CD4-positive, alpha-beta T cell treated with Interferon alpha-2 for 1 hour (primary cell): ENCODE results near the gene EFCAB6.
A peak's percentile ranks its signal among the peaks of the same experiment; 100 is the strongest.

Experiments used
- DNase-seq, 2 donors: peaks; one replicate each; pipeline ENCODE4 v3.0.0-alpha.2; 2020 to 2022

Gene EFCAB6, protein sequence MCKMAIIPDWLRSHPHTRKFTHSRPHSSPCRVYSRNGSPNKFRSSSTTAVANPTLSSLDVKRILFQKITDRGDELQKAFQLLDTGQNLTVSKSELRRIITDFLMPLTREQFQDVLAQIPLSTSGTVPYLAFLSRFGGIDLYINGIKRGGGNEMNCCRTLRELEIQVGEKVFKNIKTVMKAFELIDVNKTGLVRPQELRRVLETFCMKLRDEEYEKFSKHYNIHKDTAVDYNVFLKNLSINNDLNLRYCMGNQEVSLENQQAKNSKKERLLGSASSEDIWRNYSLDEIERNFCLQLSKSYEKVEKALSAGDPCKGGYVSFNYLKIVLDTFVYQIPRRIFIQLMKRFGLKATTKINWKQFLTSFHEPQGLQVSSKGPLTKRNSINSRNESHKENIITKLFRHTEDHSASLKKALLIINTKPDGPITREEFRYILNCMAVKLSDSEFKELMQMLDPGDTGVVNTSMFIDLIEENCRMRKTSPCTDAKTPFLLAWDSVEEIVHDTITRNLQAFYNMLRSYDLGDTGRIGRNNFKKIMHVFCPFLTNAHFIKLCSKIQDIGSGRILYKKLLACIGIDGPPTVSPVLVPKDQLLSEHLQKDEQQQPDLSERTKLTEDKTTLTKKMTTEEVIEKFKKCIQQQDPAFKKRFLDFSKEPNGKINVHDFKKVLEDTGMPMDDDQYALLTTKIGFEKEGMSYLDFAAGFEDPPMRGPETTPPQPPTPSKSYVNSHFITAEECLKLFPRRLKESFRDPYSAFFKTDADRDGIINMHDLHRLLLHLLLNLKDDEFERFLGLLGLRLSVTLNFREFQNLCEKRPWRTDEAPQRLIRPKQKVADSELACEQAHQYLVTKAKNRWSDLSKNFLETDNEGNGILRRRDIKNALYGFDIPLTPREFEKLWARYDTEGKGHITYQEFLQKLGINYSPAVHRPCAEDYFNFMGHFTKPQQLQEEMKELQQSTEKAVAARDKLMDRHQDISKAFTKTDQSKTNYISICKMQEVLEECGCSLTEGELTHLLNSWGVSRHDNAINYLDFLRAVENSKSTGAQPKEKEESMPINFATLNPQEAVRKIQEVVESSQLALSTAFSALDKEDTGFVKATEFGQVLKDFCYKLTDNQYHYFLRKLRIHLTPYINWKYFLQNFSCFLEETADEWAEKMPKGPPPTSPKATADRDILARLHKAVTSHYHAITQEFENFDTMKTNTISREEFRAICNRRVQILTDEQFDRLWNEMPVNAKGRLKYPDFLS (N-terminal part only)

DNA sequence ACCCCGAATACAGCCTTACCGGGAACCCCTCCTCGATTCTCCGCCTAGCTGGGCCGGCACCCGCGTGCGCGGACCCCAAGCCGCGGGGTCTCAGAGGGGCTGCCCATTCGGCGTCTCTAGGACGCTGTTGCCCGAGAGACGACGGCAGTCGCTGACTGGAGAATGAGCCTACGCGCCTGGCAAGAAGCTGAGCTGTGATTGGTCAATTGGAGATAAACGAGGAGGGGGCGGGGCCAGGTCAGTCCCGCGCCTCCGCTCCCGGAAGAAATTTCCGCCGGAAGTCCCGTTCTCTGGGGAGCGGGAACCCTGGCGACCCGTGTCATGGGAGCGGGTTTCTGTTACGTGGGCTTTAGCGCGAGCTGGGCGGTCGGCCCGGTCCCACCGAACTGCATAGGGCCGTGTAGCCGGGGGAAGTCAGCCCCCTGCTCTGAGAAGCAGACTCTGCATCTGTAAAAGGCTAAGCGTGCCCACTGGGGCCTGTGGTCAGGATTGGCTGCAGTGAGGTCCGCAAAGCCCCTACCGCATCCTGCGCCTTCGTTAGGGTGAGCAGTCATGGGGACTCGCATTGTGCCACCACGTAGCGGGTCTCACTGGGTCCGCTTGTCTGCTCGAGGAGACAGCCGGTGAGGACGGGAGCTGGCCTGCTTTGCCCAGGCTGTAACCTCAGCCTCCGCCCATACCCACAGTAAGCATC is at the start of gene EFCAB6:
Gene EFCAB6 (minus strand): TSS at position 157 of the 694 bp plus-strand sequence. CDS start 29,987 bp downstream, outside the sequence.
- DNase-seq, result peak; percentile 88 to 92

GRCh38 chr22:43861529-43861928 is 49.4 kb upstream of the EFCAB6 start:
- DNase-seq, result no peak

GRCh38 chr22:43860831-43861230 is 48.7 kb upstream of the EFCAB6 start:
- DNase-seq, result no peak

GRCh38 chr22:43860126-43860525 is 48.0 kb upstream of the EFCAB6 start:
- DNase-seq, result no peak

- DNase-seq, result no peak
Observed at GRCh38 chr22:43859621-43860020, 47.5 kb upstream of the EFCAB6 start.

DNA sequence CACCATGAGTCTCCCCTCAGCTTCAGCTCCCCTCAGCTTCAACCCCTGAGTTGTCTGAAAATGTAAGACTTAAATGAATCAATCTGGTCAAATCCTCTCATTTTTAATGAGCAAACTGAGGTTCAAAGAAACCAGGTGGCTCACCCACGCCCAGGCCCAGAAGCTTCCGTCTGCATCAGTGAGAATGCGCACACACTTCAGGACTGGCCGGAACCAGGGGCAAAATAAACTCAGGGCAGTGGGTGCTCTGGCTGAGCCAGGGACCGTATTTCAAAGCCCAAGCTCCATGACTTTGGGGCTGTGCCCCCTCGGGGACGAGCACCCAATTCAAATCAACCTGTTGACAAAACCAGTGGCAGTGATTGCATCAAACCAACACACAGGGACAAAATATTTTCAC is 47.1 kb upstream of the EFCAB6 start:
- no peak for DNase-seq

GRCh38 chr22:43858156-43858895 is 46.2 kb upstream of the EFCAB6 start:
- no peak for DNase-seq

DNA sequence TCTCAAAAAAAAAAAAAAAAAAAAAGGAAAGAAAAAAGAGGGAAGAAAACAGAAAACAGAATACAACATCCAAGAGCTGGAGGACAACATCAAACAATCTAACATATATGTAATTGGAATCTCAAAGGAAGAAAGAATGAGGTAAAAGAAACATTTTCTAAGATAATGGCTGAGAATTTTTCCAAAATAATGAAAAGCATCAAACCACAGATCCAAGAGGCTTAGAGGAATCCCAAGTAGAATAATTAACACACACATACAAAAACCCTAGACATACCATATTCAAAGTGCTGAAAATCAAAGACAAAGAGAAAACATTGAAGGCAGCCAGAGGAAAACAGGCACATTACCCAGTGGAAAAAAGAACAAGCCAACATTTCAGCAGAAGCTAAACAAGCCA is 45.3 kb upstream of the EFCAB6 start:
- no peak for DNase-seq

DNA sequence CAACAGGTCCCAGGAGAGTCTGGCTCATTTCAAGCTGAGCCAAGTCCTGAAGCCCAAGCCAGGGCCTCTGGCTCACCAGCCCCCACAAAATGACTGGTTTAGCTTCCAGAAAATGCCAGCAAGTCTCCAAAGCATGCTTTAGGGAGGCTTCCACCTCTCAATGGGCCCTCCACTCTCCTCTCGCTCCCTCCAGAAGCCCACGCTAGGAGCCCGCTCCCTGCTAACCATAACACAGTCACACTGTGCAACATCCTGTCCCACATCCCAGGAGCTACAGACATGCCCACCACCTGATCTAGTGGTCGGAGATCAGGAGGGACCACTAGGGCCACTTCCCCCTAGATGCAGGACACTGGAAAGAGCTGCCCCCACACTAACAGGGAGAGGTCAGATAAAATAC is 43.3 kb upstream of the EFCAB6 start:
- no peak for DNase-seq

GRCh38 chr22:43854786-43855271 is 42.7 kb upstream of the EFCAB6 start:
- no peak for DNase-seq

GRCh38 chr22:43854121-43854785 is 42.1 kb upstream of the EFCAB6 start:
- no peak for DNase-seq

DNA sequence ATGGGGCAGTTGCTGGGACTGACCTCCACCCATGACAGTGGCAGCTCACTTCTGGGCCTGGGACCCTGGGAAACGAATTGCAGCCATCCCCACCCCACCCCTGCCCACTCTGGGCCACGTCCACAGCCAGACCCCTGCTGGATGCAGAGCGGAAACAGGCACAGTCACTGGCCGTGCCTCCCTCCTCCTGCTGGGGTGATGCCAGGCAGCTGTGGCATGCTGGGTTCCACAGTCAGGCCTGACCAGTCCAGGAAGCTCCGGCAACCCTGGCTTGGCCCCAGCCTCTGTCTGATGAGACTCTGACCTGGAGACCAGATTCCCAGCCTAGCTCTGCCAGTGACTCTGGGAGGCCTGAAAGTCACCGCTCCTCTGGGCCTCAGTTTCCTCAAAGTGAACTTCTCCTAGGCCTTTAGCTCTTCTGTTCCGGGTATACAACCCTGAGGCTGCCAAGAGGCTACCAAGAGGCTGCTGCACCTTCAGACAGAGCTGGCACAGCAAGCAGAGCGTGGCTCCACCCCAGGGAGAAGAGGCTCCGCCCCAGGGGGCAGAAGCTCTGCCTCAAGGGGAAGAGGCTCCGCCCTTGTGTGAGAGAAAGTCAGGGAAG is 41.3 kb upstream of the EFCAB6 start:
- DNase-seq, result no peak

- no peak for DNase-seq
Observed at GRCh38 chr22:43852573-43853327, 40.6 kb upstream of the EFCAB6 start.

DNA sequence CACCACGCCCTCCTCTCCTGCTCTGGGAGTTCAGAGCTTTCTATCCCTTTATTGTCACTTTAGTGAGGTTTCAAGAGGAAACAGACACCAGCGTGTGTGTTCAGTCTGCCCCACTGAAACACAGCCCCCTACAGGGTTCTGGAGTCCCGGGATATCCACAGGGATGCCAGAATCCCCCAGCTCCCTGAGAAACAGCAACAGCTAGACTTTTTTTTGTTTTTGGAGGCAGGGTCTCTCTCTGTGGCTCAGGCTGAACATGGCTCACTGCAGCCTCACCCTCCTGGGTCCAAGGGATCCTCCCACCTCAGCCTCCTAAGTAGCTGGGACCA is 39.8 kb upstream of the EFCAB6 start:
- DNase-seq, result no peak

- no peak for DNase-seq
Observed at GRCh38 chr22:43851058-43851978, 39.2 kb upstream of the EFCAB6 start.

- no peak for DNase-seq
Observed at GRCh38 chr22:43850529-43850928, 38.4 kb upstream of the EFCAB6 start.

- DNase-seq, result no peak
Observed at GRCh38 chr22:43849731-43850130, 37.6 kb upstream of the EFCAB6 start.

DNA sequence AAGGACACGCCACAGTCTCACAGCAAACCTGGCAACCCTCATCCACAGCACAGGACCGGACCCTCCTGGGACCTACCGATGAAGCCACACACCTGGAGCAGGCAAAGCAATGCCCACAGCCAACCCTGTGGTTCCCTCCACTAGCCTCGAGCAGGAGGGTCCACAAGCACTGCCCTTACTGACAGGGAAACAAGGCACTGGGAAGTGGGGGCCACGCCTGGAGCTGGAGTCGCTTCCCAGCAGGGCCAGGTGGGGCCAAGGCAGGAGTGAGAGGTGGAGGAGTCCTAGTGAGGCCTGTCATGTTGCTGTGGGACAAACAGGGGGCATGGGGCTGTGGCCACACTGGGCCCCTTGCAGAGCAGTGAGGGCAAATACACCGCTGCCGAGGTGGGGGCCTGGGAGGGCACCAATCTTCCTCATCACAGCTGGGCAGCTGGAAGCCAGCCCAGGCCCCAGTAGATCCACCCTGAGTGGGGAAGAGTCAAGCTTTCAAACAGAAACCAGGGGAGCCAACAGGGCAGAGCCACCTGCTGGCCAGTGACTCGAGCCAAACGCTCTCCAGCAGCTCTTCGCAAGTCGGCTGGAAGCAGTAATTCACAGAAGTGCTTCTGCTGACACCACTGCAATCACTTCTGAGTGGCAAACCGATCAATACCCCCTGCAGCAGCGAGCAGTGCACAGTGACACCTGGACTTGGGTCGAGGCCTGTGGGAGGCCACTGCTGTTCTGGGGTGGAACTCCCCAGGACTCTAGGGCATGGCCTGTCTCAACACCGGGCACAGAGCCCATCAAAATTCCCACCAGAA is 36.5 kb upstream of the EFCAB6 start:
- DNase-seq, result no peak
